Measurements from ENCODE around the gene SGCG.

DNA sequence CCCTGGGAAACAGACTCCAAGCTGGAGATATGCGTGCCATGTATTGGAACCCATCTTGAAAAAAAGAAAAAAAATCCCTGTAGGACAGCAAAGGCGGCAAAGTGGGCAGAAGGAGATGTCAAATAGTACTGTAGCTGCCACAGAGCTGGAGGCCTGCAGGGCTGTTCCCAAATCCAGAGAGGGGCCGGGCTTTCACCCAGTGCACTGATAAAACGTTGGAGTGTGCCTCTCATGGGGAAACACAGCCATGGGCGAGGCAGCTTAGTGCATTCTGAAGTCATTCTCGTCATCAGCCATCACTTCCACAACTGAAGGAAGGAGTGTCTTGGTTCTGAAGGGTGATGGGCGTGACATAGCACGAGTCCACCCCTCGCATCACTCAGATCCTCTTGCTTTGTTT is 4.8 kb downstream of the SGCG start:
- TF ChIP-seq, protein P1, sequence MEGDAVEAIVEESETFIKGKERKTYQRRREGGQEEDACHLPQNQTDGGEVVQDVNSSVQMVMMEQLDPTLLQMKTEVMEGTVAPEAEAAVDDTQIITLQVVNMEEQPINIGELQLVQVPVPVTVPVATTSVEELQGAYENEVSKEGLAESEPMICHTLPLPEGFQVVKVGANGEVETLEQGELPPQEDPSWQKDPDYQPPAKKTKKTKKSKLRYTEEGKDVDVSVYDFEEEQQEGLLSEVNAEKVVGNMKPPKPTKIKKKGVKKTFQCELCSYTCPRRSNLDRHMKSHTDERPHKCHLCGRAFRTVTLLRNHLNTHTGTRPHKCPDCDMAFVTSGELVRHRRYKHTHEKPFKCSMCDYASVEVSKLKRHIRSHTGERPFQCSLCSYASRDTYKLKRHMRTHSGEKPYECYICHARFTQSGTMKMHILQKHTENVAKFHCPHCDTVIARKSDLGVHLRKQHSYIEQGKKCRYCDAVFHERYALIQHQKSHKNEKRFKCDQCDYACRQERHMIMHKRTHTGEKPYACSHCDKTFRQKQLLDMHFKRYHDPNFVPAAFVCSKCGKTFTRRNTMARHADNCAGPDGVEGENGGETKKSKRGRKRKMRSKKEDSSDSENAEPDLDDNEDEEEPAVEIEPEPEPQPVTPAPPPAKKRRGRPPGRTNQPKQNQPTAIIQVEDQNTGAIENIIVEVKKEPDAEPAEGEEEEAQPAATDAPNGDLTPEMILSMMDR (IDR thresholded peaks at IDR 0.05) = no peak
- TF ChIP-seq POLR2A (IDR thresholded peaks at IDR 0.05) (no peak), POLR2AphosphoS5 (IDR thresholded peaks at IDR 0.05; ENCODE audit: insufficient read depth in 1 of 2, low read depth in 1 of 2) (no peak)

All from vagina (tissue), 2 donors.